Epidermal melanocyte (primary cell): ENCODE data around the gene BSND.
A peak's percentile ranks its signal among the peaks of the same experiment; 100 is the strongest.
"Not testable (repeated sequence)": the region's sequence is repeated elsewhere in the genome, so short reads cannot be mapped to it uniquely, and the experiment has no call there.

Experiments
- DNase-seq: peaks from one replicate; pipeline ENCODE4 v3.0.0; 2011; ENCODE audit warnings: low spot score; ENCODE audit not compliant: insufficient read length

BSND gene

GRCh38 chr1:54998677-54999076 is at the start of gene BSND:
Gene BSND, plus strand, starts transcription at chr1:54998933. Its CDS starts 254 bp downstream, at chr1:54999187.
- DNase-seq: no peak

GRCh38 chr1:54949053-54949452 is 49.7 kb upstream of the BSND start:
- DNase-seq: no peak

GRCh38 chr1:54950006-54950368 is 48.7 kb upstream of the BSND start:
- DNase-seq: no peak

GRCh38 chr1:54950369-54951163 is 48.2 kb upstream of the BSND start:
- peak; percentile 81 for DNase-seq

- no peak for DNase-seq
Measured at GRCh38 chr1:54951810-54952226, 46.9 kb upstream of the BSND start.

- no peak for DNase-seq
Measured at GRCh38 chr1:54952950-54953718, 45.6 kb upstream of the BSND start.

GRCh38 chr1:54953846-54954245 is 44.9 kb upstream of the BSND start:
- DNase-seq: no peak

- DNase-seq: no peak
Measured at GRCh38 chr1:54955359-54955758, 43.4 kb upstream of the BSND start.

GRCh38 chr1:54956726-54957125 is 42.0 kb upstream of the BSND start:
- DNase-seq: no peak

- DNase-seq: no peak
Measured at GRCh38 chr1:54959241-54959640, 39.5 kb upstream of the BSND start.

GRCh38 chr1:54962612-54963395 is 35.9 kb upstream of the BSND start:
- no peak for DNase-seq

GRCh38 chr1:54963829-54964228 is 34.9 kb upstream of the BSND start:
- not testable (repeated sequence) for DNase-seq

GRCh38 chr1:54965624-54966340 is 33.0 kb upstream of the BSND start:
- no peak for DNase-seq

GRCh38 chr1:54967372-54967771 is 31.4 kb upstream of the BSND start:
- DNase-seq: no peak

GRCh38 chr1:54968551-54968950 is 30.2 kb upstream of the BSND start:
- DNase-seq: no peak

- no peak for DNase-seq
Measured at GRCh38 chr1:54969879-54970278, 28.9 kb upstream of the BSND start.

- DNase-seq: no peak
Measured at GRCh38 chr1:54970901-54971300, 27.8 kb upstream of the BSND start.

- no peak for DNase-seq
Measured at GRCh38 chr1:54971317-54971791, 27.4 kb upstream of the BSND start.

- DNase-seq: no peak
Measured at GRCh38 chr1:54972436-54972835, 26.3 kb upstream of the BSND start.

GRCh38 chr1:54973205-54973921 is 25.4 kb upstream of the BSND start:
- DNase-seq: no peak
